OCI-LY3 (cell line): ENCODE data around the gene DNAH1.

Source experiments
- H2AFZ ChIP-seq: fragments of 200-600, 300-600 bp; shearing (Covaris generic); 2 replicates; pipeline ENCODE4 v1.6.0; 2014; ENCODE audit warnings: antibody characterized with exemption, low read depth, low read length
- H3K27ac ChIP-seq: fragments of 200-600, 300-600 bp; sonication (generic); 2 replicates; pipeline ENCODE4 v1.5.1; 2014; ENCODE audit warnings: mild to moderate bottlenecking, low read length, moderate library complexity, mixed read lengths
- H3K27me3 ChIP-seq: fragments of 200-600, 300-600 bp; sonication (generic); 2 replicates; pipeline ENCODE4 v1.6.1; 2014; ENCODE audit warnings: low read depth, low read length, mixed read lengths
- H3K36me3 ChIP-seq: fragments of 200-600, 300-600 bp; sonication (generic); replicated peaks from 2 replicates; pipeline ENCODE3; 2014; ENCODE audit warnings: low read depth, low read length, mixed read lengths
- H3K4me1 ChIP-seq: fragments of 300-600, 200-600 bp; sonication (generic); 2 replicates; pipeline ENCODE4 v1.6.1; 2014; ENCODE audit warnings: low read length, mixed read lengths
- H3K4me2 ChIP-seq: fragments of 200-600, 300-600 bp; sonication (generic); 2 replicates; pipeline ENCODE4 v1.6.1; 2014; ENCODE audit warnings: low read length, mixed read lengths
- H3K4me3 ChIP-seq: fragments of 300-600, 200-600 bp; sonication (generic); 2 replicates; pipeline ENCODE4 v1.5.1; 2014; ENCODE audit warnings: antibody characterized with exemption, mild to moderate bottlenecking, low read length, moderate library complexity
- H3K79me2 ChIP-seq: fragments of 300-600, 200-600 bp; shearing (Covaris generic); 2 replicates; pipeline ENCODE4 v1.6.1; 2014; ENCODE audit warnings: mild to moderate bottlenecking, low read length, mixed read lengths
- H3K9ac ChIP-seq: fragments of 300-600, 200-600 bp; shearing (Covaris generic); 2 replicates; pipeline ENCODE4 v1.6.0; 2014; ENCODE audit warnings: mild to moderate bottlenecking, low read length, moderate library complexity
- H3K9me3 ChIP-seq: fragments of 200-600, 300-600 bp; shearing (Covaris generic); 2 replicates; pipeline ENCODE4 v1.6.1; 2014; ENCODE audit warnings: low read length, mixed read lengths; ENCODE audit not compliant: insufficient read depth
- H4K20me1 ChIP-seq: fragments of 200-600, 300-600 bp; sonication (generic); 2 replicates; pipeline ENCODE4 v1.6.1; 2016; ENCODE audit warnings: low read length, mixed read lengths; ENCODE audit not compliant: insufficient read depth
- CTCF ChIP-seq: fragments of 200-600, 300-600 bp; sonication (generic); IDR thresholded peaks from 2 replicates; pipeline ENCODE4 v1.5.1; 2014; ENCODE audit warnings: antibody characterized with exemption, low read length, low read depth
- EZH2phosphoT487 ChIP-seq: fragments of 200-600 bp; shearing (Covaris generic); IDR thresholded peaks from 2 replicates; pipeline ENCODE4 v1.6.1; 2018; ENCODE audit warnings: antibody characterized with exemption, mixed run types, low read depth

DNAH1 gene

GRCh38 chr3:52437326-52438103 is 121.4 kb downstream of the DNAH1 start:
- TF ChIP-seq CTCF (no peak), EZH2phosphoT487 (no peak)
- Histone ChIP-seq H2AFZ (no peak overlapping the region), H3K4me3 (no peak overlapping the region), H3K27ac (no peak overlapping the region), H3K79me2 (no peaks in the 10 kb centered on the region), H3K4me2 (no peak overlapping the region), H3K4me1 (no peaks in the 10 kb centered on the region), H3K9ac (no peak overlapping the region), H3K27me3 (peaks cover 10% of the 10 kb centered on the region; the same call in 1 of the 2 replicates), H4K20me1 (no peaks in the 10 kb centered on the region), H3K9me3 (no peaks in the 10 kb centered on the region), H3K36me3 (no peaks in the 10 kb centered on the region)

- H3K27me3 ChIP-seq = peaks cover 10% of the 10 kb centered on the region; the same call in 1 of the 2 replicates
- no peak overlapping the region for H3K4me2 ChIP-seq
- H3K9ac ChIP-seq = no peak overlapping the region
- no peak overlapping the region for H3K27ac ChIP-seq
- H2AFZ ChIP-seq = no peak overlapping the region
- no peak for TF ChIP-seq EZH2phosphoT487
- TF ChIP-seq CTCF = no peak
- no peaks in the 10 kb centered on the region for H3K4me1 ChIP-seq
- no peaks in the 10 kb centered on the region for H4K20me1 ChIP-seq
- H3K36me3 ChIP-seq = no peaks in the 10 kb centered on the region
- H3K9me3 ChIP-seq = no peaks in the 10 kb centered on the region
- H3K4me3 ChIP-seq = no peak overlapping the region
- H3K79me2 ChIP-seq = no peaks in the 10 kb centered on the region
Measured at GRCh38 chr3:52438104-52438376, 121.9 kb downstream of the DNAH1 start.

- Histone ChIP-seq H3K79me2 (no peaks in the 10 kb centered on the region), H3K27me3 (peaks cover 8% of the 10 kb centered on the region; the same call in 1 of the 2 replicates), H3K9ac (no peak overlapping the region), H3K4me2 (no peak overlapping the region), H4K20me1 (no peaks in the 10 kb centered on the region), H3K9me3 (no peaks in the 10 kb centered on the region), H3K36me3 (no peaks in the 10 kb centered on the region), H3K27ac (no peak overlapping the region), H2AFZ (no peak overlapping the region), H3K4me1 (no peaks in the 10 kb centered on the region), H3K4me3 (no peak overlapping the region)
- TF ChIP-seq CTCF = no peak
- TF ChIP-seq EZH2phosphoT487 = no peak
Measured at GRCh38 chr3:52438579-52439425, 122.7 kb downstream of the DNAH1 start.

- H3K9ac ChIP-seq = no peak overlapping the region
- no peak overlapping the region for H3K27ac ChIP-seq
- no peaks in the 10 kb centered on the region for H4K20me1 ChIP-seq
- no peaks in the 10 kb centered on the region for H3K9me3 ChIP-seq
- no peaks in the 10 kb centered on the region for H3K79me2 ChIP-seq
- no peaks in the 10 kb centered on the region for H3K36me3 ChIP-seq
- 0 out of 2 replicates have a peak, but pooled peaks cover 4% of the 10 kb centered on the region for H3K4me1 ChIP-seq
- H2AFZ ChIP-seq = no peak overlapping the region
- H3K4me2 ChIP-seq = no peak overlapping the region
- H3K4me3 ChIP-seq = no peak overlapping the region
- no peak for TF ChIP-seq CTCF
- no peak for TF ChIP-seq EZH2phosphoT487
- H3K27me3 ChIP-seq = no peaks in the 10 kb centered on the region; the same call in 1 of the 2 replicates
Measured at GRCh38 chr3:52439426-52440248, 123.5 kb downstream of the DNAH1 start.
